Keratinocyte (primary cell): ENCODE data around the gene BAIAP2L2. TPM values are rescaled to one million over a fixed set of nuclear protein-coding genes. Genes with fewer than 3 reads are reported as not detected.

Experiments
- DNase-seq: peaks from one replicate; pipeline ENCODE4 v3.0.0-alpha.2; 2011; ENCODE audit warnings: low read depth, missing footprints, low spot score
- FAIRE-seq: peaks from 2 replicates; lab custom pipeline; 2011; peaks lifted over from hg19 to GRCh38; lab: Jason Lieb, UNC
- H2AFZ ChIP-seq: 2 replicates; pipeline ENCODE4 v1.6.0; 2012; ENCODE audit warnings: low read length, control low read depth, inconsistent platforms; ENCODE audit not compliant: control insufficient read depth
- H3K27ac ChIP-seq: 2 replicates; pipeline ENCODE4 v1.5.1; 2011; ENCODE audit warnings: low read length; ENCODE audit not compliant: control insufficient read depth, insufficient read depth
- H3K27me3 ChIP-seq: 3 replicates; pipeline ENCODE4 v1.6.0; 2011; ENCODE audit warnings: low read length; ENCODE audit not compliant: control insufficient read depth, insufficient read depth; ENCODE audit errors: extremely low read depth
- H3K36me3 ChIP-seq, 2 experiments: 2 replicates in 1 of 2; 3 replicates in 1 of 2; pipeline ENCODE4 v1.5.1; 2011; ENCODE audit warnings: low read length in 2 of 2, mild to moderate bottlenecking in 1 of 2; ENCODE audit not compliant: control insufficient read depth in 2 of 2, insufficient read depth in 2 of 2; ENCODE audit errors: extremely low read depth in 1 of 2
- H3K4me1 ChIP-seq: 3 replicates; pipeline ENCODE4 v1.5.1; 2011; ENCODE audit warnings: low read length; ENCODE audit not compliant: control insufficient read depth, insufficient read depth; ENCODE audit errors: extremely low read depth
- H3K4me2 ChIP-seq: 3 replicates; pipeline ENCODE4 v1.6.0; 2011; ENCODE audit warnings: low read depth, low read length; ENCODE audit not compliant: control insufficient read depth, insufficient read depth; ENCODE audit errors: extremely low read depth
- H3K4me3 ChIP-seq, 3 experiments: fragments of 200-600 bp in 1 of 3; sonication (generic) in 1 of 3; 2 replicates in 2 of 3; 3 replicates in 1 of 3; pipeline ENCODE4 v1.5.1; 2011 to 2016; ENCODE audit warnings: low read length in 3 of 3, mild to moderate bottlenecking in 3 of 3, control low read depth in 2 of 3, inconsistent platforms in 1 of 3, low read depth in 1 of 3, mixed read lengths in 1 of 3, mixed run types in 1 of 3, moderate library complexity in 1 of 3; ENCODE audit not compliant: control insufficient read depth in 2 of 3, insufficient read depth in 2 of 3; ENCODE audit errors: extremely low read depth in 1 of 3
- H3K79me2 ChIP-seq: 2 replicates; pipeline ENCODE4 v1.6.0; 2012; ENCODE audit warnings: low read length; ENCODE audit not compliant: control insufficient read depth, insufficient read depth
- H3K9ac ChIP-seq: 3 replicates; pipeline ENCODE4 v1.6.0; 2011; ENCODE audit warnings: low read length; ENCODE audit not compliant: control insufficient read depth, insufficient read depth; ENCODE audit errors: extremely low read depth
- H3K9me1 ChIP-seq: 3 replicates; pipeline ENCODE4 v1.6.0; 2011; ENCODE audit warnings: low read length; ENCODE audit not compliant: control insufficient read depth, insufficient read depth; ENCODE audit errors: extremely low read depth
- H3K9me3 ChIP-seq: 2 replicates; pipeline ENCODE4 v1.5.1; 2012; ENCODE audit warnings: low read depth, low read length; ENCODE audit not compliant: control insufficient read depth
- H4K20me1 ChIP-seq: 3 replicates; pipeline ENCODE4 v1.6.0; 2011; ENCODE audit warnings: low read length; ENCODE audit not compliant: control insufficient read depth, insufficient read depth; ENCODE audit errors: extremely low read depth
- CTCF ChIP-seq, 3 experiments: IDR thresholded peaks in 1 of 3; conservative IDR thresholded peaks in 1 of 3; optimal IDR thresholded peaks in 1 of 3; 2 replicates in 2 of 3; 3 replicates in 1 of 3; pipeline versions ENCODE3 to v1.5.1; 2011; ENCODE audit warnings: low read length in 3 of 3, mild to moderate bottlenecking in 3 of 3, moderate library complexity in 2 of 3, control low read depth in 1 of 3, inconsistent platforms in 1 of 3; ENCODE audit not compliant: insufficient read depth in 2 of 3; ENCODE audit errors: extremely low read depth in 1 of 3
- EZH2 ChIP-seq: IDR thresholded peaks from one replicate; pipeline ENCODE4 v1.6.1; 2012; ENCODE audit warnings: inconsistent platforms, mild to moderate bottlenecking, low read length, moderate library complexity
- dilution Hi-C: fragments of 300-500 bp; cut with MboI; formaldehyde crosslinking; loops from one replicate; pipeline ENCODE4 v1.7.0; 2020; ENCODE audit warnings: low sequenced_read_pairs; ENCODE audit not compliant: extremely low pct_ligation_motif_present
- polyA plus RNA-seq, 5 experiments: library from polyadenylated mRNA; depleted of rRNA in 3 of 5; stranded (reverse) in 3 of 5; stranded (forward) in 1 of 5; unstranded in 1 of 5; fragments of >200 nt; gene quantifications; 1 replicate in 1 of 5; 2 replicates in 3 of 5; 3 replicates in 1 of 5; pipeline versions ENCODE4 v1.2.1 to v1.2.3, GENCODE V29; 2011 to 2012; ENCODE audit warnings: missing spikeins in 2 of 5, low read depth in 1 of 5, low replicate concordance in 1 of 5

The BAIAP2L2 gene
- polyA plus RNA-seq, 1 donor (not counting 4 experiments of a cell fraction or from before 2014, with no cell fraction given) = 2.3 TPM

- H3K27ac ChIP-seq = no peak overlapping the region
- no peaks in the 10 kb centered on the region for H3K9me1 ChIP-seq
- H3K79me2 ChIP-seq = no peaks in the 10 kb centered on the region
- H3K4me2 ChIP-seq = no peak overlapping the region
- DNase-seq (no peak), FAIRE-seq (no peak)
- no peak overlapping the region for H3K9ac ChIP-seq
- H3K4me3 ChIP-seq = no peak overlapping the region
- H3K9me3 ChIP-seq = no peaks in the 10 kb centered on the region
- peaks cover 19% of the 10 kb centered on the region for H3K4me1 ChIP-seq
- TF ChIP-seq EZH2 (no peak), CTCF (optimal IDR thresholded peaks at IDR 0.05 in 1 of 3, IDR thresholded peaks at IDR 0.05 in 1 of 3, conservative IDR thresholded peaks at IDR 0.05 in 1 of 3; ENCODE audit: extremely low read depth in 1 of 3, insufficient read depth in 2 of 3, low read length in 3 of 3) (no peak)
- H3K27me3 ChIP-seq = no peaks in the 10 kb centered on the region
- dilution Hi-C loops = no loop called here
- H2AFZ ChIP-seq = no peak overlapping the region
- H4K20me1 ChIP-seq = no peaks in the 10 kb centered on the region
- peaks cover 0 to 5% of the 10 kb centered on the region in 2 experiments for H3K36me3 ChIP-seq
Measured at GRCh38 chr22:38129021-38129420, 18.5 kb upstream of the BAIAP2L2 start.

DNA sequence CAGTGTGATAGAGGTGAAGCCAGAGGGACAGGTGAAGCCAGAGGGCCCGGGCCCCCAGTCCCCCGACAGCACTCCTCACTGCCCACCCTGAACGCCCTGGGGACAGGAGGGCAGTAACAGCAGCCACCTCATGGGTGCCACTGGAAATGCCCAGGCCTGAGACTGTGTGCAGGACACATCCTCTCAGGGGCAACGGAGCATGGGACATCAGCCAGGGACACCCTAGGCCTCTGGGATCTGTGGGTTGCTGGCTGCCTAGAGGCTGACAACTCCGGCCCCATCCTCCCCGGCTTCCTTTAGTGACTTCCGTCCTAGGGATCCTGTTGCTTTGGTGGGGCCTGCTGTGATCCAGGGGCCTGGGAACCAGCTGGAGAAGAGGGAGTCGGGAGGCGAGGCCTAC, 17.4 kb upstream of the BAIAP2L2 start:
- Histone ChIP-seq H3K4me3 (no peak overlapping the region), H3K9me1 (no peaks in the 10 kb centered on the region), H2AFZ (no peak overlapping the region), H3K9me3 (no peaks in the 10 kb centered on the region), H3K9ac (no peak overlapping the region), H3K36me3 (no peaks in the 10 kb centered on the region), H4K20me1 (no peaks in the 10 kb centered on the region), H3K4me2 (no peak overlapping the region), H3K27ac (no peak overlapping the region), H3K27me3 (no peaks in the 10 kb centered on the region), H3K79me2 (no peaks in the 10 kb centered on the region), H3K4me1 (peaks cover 19% of the 10 kb centered on the region)
- no peak for TF ChIP-seq CTCF (optimal IDR thresholded peaks at IDR 0.05 in 1 of 3, IDR thresholded peaks at IDR 0.05 in 1 of 3, conservative IDR thresholded peaks at IDR 0.05 in 1 of 3; ENCODE audit: extremely low read depth in 1 of 3, insufficient read depth in 2 of 3, low read length in 3 of 3)
- FAIRE-seq (no peak), DNase-seq (no peak)
- dilution Hi-C loops = no loop called here
